K562 (cell line): ENCODE data around the gene HOTAIR. TPM values are rescaled to one million over a fixed set of nuclear protein-coding genes. Genes with fewer than 3 reads are reported as not detected.

ENCODE experiments used
- ATAC-seq: fragments of 200-7000 bp; cut with Tn5 transposase; 3 replicates; pipeline ENCODE4 v1.9.1; 2020; ENCODE audit warnings: moderate library complexity
- BruUV-seq: library from RNA; stranded (reverse); fragments of 400-500 nt; replicated peaks from 2 replicates; lab custom pipeline; 2021; lab: Mats Ljungman, UMichigan
- CTCF ChIA-PET: fragments of 300-600 bp; formaldehyde crosslinking; extraction: SDS; loops from one replicate; lab custom pipeline; 2021; ENCODE audit warnings: low intra/inter-chr PET ratio; lab: Yijun Ruan, JAX
- POLR2A ChIA-PET: fragments of 300-600, 350-650 bp; sonication (Branson Sonifier 250); formaldehyde crosslinking; extraction: SDS; loops from one replicate; lab custom pipeline; 2021; ENCODE audit warnings: antibody characterized with exemption, inconsistent platforms; lab: Yijun Ruan, JAX
- DNase-seq, 4 experiments: peaks; one replicate each; pipeline versions ENCODE4 v3.0.0 to v3.0.0-alpha.2; 2011 to 2018; ENCODE audit warnings: low spot score in 3 of 4, mixed read lengths in 3 of 4; ENCODE audit errors: extremely low read depth in 1 of 4
- FAIRE-seq: peaks from 2 replicates; lab custom pipeline; 2011; peaks lifted over from hg19 to GRCh38; lab: Jason Lieb, UNC
- H2AFZ ChIP-seq: 2 replicates; pipeline ENCODE4 v1.6.0; 2011; ENCODE audit warnings: low read depth, low read length, control low read depth, inconsistent platforms
- H3K27ac ChIP-seq: fragments of 200-600 bp; 3 replicates; pipeline ENCODE4 v1.8.0; 2011; ENCODE audit warnings: low read depth, mild to moderate bottlenecking, control low read depth, inconsistent platforms, low read length, moderate library complexity, mixed read lengths; ENCODE audit errors: extremely low read depth
- H3K27me3 ChIP-seq, 2 experiments: fragments of 300-600 bp in 1 of 2; 2 replicates in 1 of 2; 3 replicates in 1 of 2; pipeline versions ENCODE4 v1.6.0 to v1.8.0; 2011; ENCODE audit warnings: inconsistent platforms in 2 of 2, low read length in 2 of 2, mild to moderate bottlenecking in 1 of 2, mixed read lengths in 1 of 2, moderate library complexity in 1 of 2; ENCODE audit not compliant: control insufficient read depth in 2 of 2, insufficient read depth in 2 of 2
- H3K36me3 ChIP-seq: fragments of 300-600 bp; 3 replicates; pipeline ENCODE4 v1.8.0; 2011; ENCODE audit warnings: mild to moderate bottlenecking, low read length, inconsistent platforms; ENCODE audit not compliant: control insufficient read depth, insufficient read depth
- H3K4me1 ChIP-seq, 2 experiments: fragments of 200-600 bp in 1 of 2; replicated peaks in 1 of 2; 2 replicates in 1 of 2; 3 replicates in 1 of 2; pipeline versions ENCODE4 v1.5.1 to v1.8.0; 2011; ENCODE audit warnings: inconsistent platforms in 2 of 2, low read length in 2 of 2, mild to moderate bottlenecking in 1 of 2, mixed read lengths in 1 of 2, moderate library complexity in 1 of 2; ENCODE audit not compliant: control insufficient read depth in 2 of 2, insufficient read depth in 2 of 2
- H3K4me2 ChIP-seq: 2 replicates; pipeline ENCODE4 v1.6.1; 2011; ENCODE audit warnings: low read length, control low read depth, inconsistent platforms, mixed read lengths; ENCODE audit not compliant: insufficient read depth
- H3K4me3 ChIP-seq: fragments of 200-600 bp; sonication (generic), shearing (Covaris generic); 2 replicates; pipeline ENCODE4 v1.5.1; 2016; ENCODE audit warnings: control low read depth, inconsistent platforms
- H3K79me2 ChIP-seq: fragments of 200-600 bp; 3 replicates; pipeline ENCODE4 v1.8.0; 2011; ENCODE audit warnings: low read length, inconsistent platforms; ENCODE audit not compliant: control insufficient read depth, insufficient read depth
- H3K9ac ChIP-seq, 2 experiments: 2 replicates each; pipeline versions ENCODE4 v1.6.0 to v1.6.1; 2011; ENCODE audit warnings: low read depth in 2 of 2, low read length in 2 of 2, control low read depth in 1 of 2, inconsistent platforms in 1 of 2, mild to moderate bottlenecking in 1 of 2, mixed read lengths in 1 of 2; ENCODE audit not compliant: insufficient read depth in 1 of 2
- H3K9me1 ChIP-seq: one replicate; pipeline ENCODE4 v1.6.0; 2011; ENCODE audit warnings: inconsistent platforms, mild to moderate bottlenecking, low read length, moderate library complexity; ENCODE audit not compliant: control insufficient read depth, insufficient read depth
- H3K9me3 ChIP-seq: replicated peaks from 2 replicates; pipeline ENCODE4 v1.5.1; 2011; ENCODE audit warnings: low read depth, low read length, inconsistent platforms; ENCODE audit not compliant: control insufficient read depth, insufficient read depth
- H4K20me1 ChIP-seq: replicated peaks from 2 replicates; pipeline ENCODE4 v1.6.1; 2011; ENCODE audit warnings: low read length, inconsistent platforms, mixed read lengths; ENCODE audit not compliant: control insufficient read depth, insufficient read depth
- ARID1B ChIP-seq: fragments of 450-650 bp; IDR thresholded peaks from 2 replicates; pipeline ENCODE4 v1.6.1; 2016; ENCODE audit warnings: antibody characterized with exemption, mild to moderate bottlenecking, inconsistent platforms
- DNMT1 ChIP-seq: fragments of 450-650 bp; IDR thresholded peaks from 2 replicates; pipeline ENCODE4 v1.6.1; 2016; ENCODE audit warnings: antibody characterized with exemption, mild to moderate bottlenecking
- MEF2A ChIP-seq: IDR thresholded peaks from 2 replicates; pipeline ENCODE4 v1.6.1; 2011; ENCODE audit warnings: low read depth, mild to moderate bottlenecking, low read length, moderate library complexity; ENCODE audit not compliant: control insufficient read depth
- MTF1 ChIP-seq: fragments of 250-450 bp; sonication (Bioruptor Pico); IDR thresholded peaks from 2 replicates; pipeline ENCODE4 v1.9.0; 2021; ENCODE audit warnings: moderate library complexity, mild to moderate bottlenecking, inconsistent platforms, borderline replicate concordance
- NFRKB ChIP-seq: fragments of 450-650 bp; IDR thresholded peaks from 2 replicates; pipeline ENCODE4 v1.6.1; 2016; ENCODE audit warnings: low read depth
- OTX1 ChIP-seq: fragments of 450-650 bp; formaldehyde crosslinking; IDR thresholded peaks from 2 replicates; pipeline ENCODE4 v1.4.0; 2022; ENCODE audit warnings: mild to moderate bottlenecking
- POLR2A ChIP-seq: fragments of 450-650 bp; conservative IDR thresholded peaks from 2 replicates; pipeline ENCODE4 v1.6.1; 2016
- RCOR1 ChIP-seq, 2 experiments: IDR thresholded peaks; 2 replicates each; pipeline ENCODE4 v1.6.1; 2012; ENCODE audit warnings: low read depth in 2 of 2, low read length in 2 of 2, borderline replicate concordance in 1 of 2, improper control_type of control experiment in 1 of 2
- TFAM ChIP-seq: fragments of 250-450 bp; sonication (Bioruptor Pico); conservative IDR thresholded peaks from 2 replicates; pipeline ENCODE4 v1.5.0; 2021; ENCODE audit warnings: mild to moderate bottlenecking, moderate library complexity
- ZFX ChIP-seq: sonication (generic); formaldehyde crosslinking; IDR thresholded peaks from 2 replicates; pipeline ENCODE4 v1.8.0; 2022; ENCODE audit warnings: mild to moderate bottlenecking, missing genetic modification reagents, moderate library complexity
- ZNF175 ChIP-seq: fragments of 200-800 bp; sonication (Bioruptor generic); IDR thresholded peaks from 2 replicates; pipeline ENCODE4 v1.6.1; 2016; ENCODE audit warnings: low read depth, mild to moderate bottlenecking, missing genetic modification characterization, missing compliant biosample characterization
- ZNF830 ChIP-seq: fragments of 250-450 bp; sonication (Bioruptor Pico); IDR thresholded peaks from 2 replicates; pipeline ENCODE4 v1.5.0; 2021; ENCODE audit warnings: mild to moderate bottlenecking
- whole genome bisulfite sequencing: fragments of 100-300 bp; shearing (Covaris generic); methylation state at CpG from one replicate; pipeline ENCODE4 v1.1.6; 2016; ENCODE audit warnings: low coverage, mixed read lengths; ENCODE audit not compliant: insufficient coverage; ENCODE audit errors: missing lambda C conversion rate; 5-methylcytosine and 5-hydroxymethylcytosine counted together
- in situ Hi-C: fragments of 300-500 bp; cut with MboI; formaldehyde crosslinking; loops from 4 replicates; pipeline ENCODE4 v1.15.0; 2018; ENCODE audit warnings: inconsistent platforms, mixed read lengths
- intact Hi-C: fragments of 100-400 bp; cut with micrococcal nuclease; formaldehyde crosslinking; loops from 2 replicates; pipeline ENCODE4 v1.14.2; 2022
- polyA plus RNA-seq, 8 experiments: library from polyadenylated mRNA; depleted of rRNA in 4 of 8; stranded (reverse) in 5 of 8; unstranded in 3 of 8; fragments of >200 nt; fragmentation: Nextera tagmentation in 2 of 8; fragmentation: Illumina TruSeq in 1 of 8; extraction: Ambion mirVana in 2 of 8; extraction: Trizol in 1 of 8; gene quantifications; 2 replicates each; pipeline versions ENCODE4 v1.2.1 to v1.2.3, GENCODE V29; 2011 to 2014; ENCODE audit warnings: inconsistent platforms in 1 of 8, missing spikeins in 1 of 8
- total RNA-seq, 7 experiments: library from RNA; depleted of rRNA in 6 of 7; stranded (reverse); fragments of >200 nt in 6 of 7; fragmentation: Illumina TruSeq in 2 of 7; extraction: Trizol in 2 of 7; gene quantifications; 2 replicates each; pipeline versions ENCODE4 v1.2.1 to v1.2.3, GENCODE V29; 2011 to 2021; ENCODE audit warnings: low replicate concordance in 1 of 7
- TF ChIP-seq, protein P1 (sequence below): sonication (generic); formaldehyde crosslinking; IDR thresholded peaks from 2 replicates; pipeline ENCODE4 v1.8.0; 2023; ENCODE audit warnings: mild to moderate bottlenecking, missing genetic modification reagents
- TF ChIP-seq, protein P2 (sequence below): fragments of 250-450 bp; sonication (Bioruptor Pico); IDR thresholded peaks from 2 replicates; pipeline ENCODE4 v1.5.0; 2020; ENCODE audit warnings: mild to moderate bottlenecking, borderline replicate concordance
- TF ChIP-seq, protein P3 (sequence below): fragments of 250-450 bp; sonication (Bioruptor Pico); IDR thresholded peaks from 2 replicates; pipeline ENCODE4 v1.8.0; 2021; ENCODE audit warnings: borderline replicate concordance, mild to moderate bottlenecking, moderate library complexity; ENCODE audit not compliant: poor library complexity, severe bottlenecking

HOTAIR gene
- total and polyA plus RNA-seq, 9 of the 15 experiments (the other 6 are each of a cell fraction or from before 2014, with no cell fraction given) = 0.04 TPM; not detected in 8

DNA sequence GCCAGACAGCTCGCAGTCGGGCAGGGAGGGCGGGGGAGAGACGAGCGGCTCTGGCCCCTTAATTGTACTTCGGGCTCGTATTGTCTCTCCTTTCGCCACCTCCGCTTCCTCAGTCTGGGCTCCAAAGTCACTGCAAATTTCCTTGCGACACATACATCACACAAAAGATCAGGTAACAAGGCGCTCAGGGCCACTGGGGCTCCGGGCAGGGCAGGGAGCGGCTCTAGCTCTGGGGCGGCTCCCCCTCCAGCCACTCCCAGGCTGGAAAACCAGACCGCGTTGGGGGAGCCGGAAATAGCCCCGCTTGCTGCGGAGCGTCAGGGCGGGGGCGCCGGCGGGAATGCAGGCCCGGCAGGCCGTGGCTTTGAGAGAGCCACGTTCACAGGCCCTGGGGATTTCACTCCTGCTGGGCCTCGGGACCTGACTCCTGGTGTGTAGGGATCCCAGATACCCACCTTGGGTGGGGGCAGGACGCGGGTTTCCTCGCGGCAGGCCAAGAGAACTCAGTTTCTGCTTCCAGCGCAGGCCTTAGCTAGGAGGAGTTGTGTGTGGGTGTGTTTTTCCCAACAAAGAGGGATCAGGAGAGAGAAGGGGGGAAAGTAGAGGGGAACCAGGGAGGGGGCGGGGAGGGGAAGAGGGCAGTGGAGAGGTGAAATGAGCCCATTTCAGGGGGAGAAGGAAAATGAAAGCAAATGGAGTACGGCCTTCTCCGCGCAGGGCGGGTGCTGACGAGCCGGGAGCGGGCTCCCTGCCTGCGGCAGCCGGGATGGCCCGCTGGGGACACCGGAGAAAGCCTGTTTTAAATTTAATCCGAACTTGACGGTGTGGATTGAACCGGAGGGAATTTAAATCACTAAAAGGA, 20.9 kb upstream of the HOTAIR start:
- in situ Hi-C loops (no loop called here), intact Hi-C loops (no loop called here)
- WGBS = under 1% methylated on average over 38 of the region's 48 CpGs
- H3K9me3 ChIP-seq = no peaks in the 10 kb centered on the region
- peak overlapping the region; percentile 61 for H3K4me3 ChIP-seq
- peak overlapping the region; percentile 93 for H2AFZ ChIP-seq
- no peaks in the 10 kb centered on the region for H4K20me1 ChIP-seq
- FAIRE-seq (peak; percentile 88), DNase-seq (peak; percentile 80 to 90 (median 86)), ATAC-seq (peak; percentile 79)
- peak overlapping the region; percentile 92 for H3K4me2 ChIP-seq
- BruUV-seq = no TSS peak
- H3K4me1 ChIP-seq = peaks cover 31 to 73% of the 10 kb centered on the region in 2 experiments
- H3K27ac ChIP-seq = peak overlapping the region; percentile 94
- POLR2A ChIA-PET = interaction anchor here (0.5 to 1.9 kb wide), 6 partner anchors 24 to 404 kb away, joined by 3 to 4 read pairs (median 3); no protein-coding TSS in a partner anchor
- CTCF ChIA-PET = no interaction called here
- H3K27me3 ChIP-seq = peaks cover 0 to 8% of the 10 kb centered on the region in 2 experiments; a peak in 2 of 5 replicates
- no peaks in the 10 kb centered on the region for H3K36me3 ChIP-seq
- H3K9me1 ChIP-seq = no peaks in the 10 kb centered on the region
- H3K9ac ChIP-seq = peak overlapping the region; percentile 87 to 96
- peaks cover 39% of the 10 kb centered on the region for H3K79me2 ChIP-seq
- TF ChIP-seq ZFX (CRISPR knock-in tag) (peak; percentile 96), RCOR1 (IDR thresholded peaks at IDR 0.05; ENCODE audit: borderline replicate concordance in 1 of 2, low read depth in 2 of 2, low read length in 2 of 2) (no peak; a peak in 1 of 4 replicates), NFRKB (peak; percentile 92; the same call in 1 of the 2 replicates), TFAM (CRISPR knock-in tag) (no peak), ZNF175 (CRISPR knock-in tag) (0 out of 2 replicates have a peak, but pooled peaks have one; percentile 18), POLR2A (peak; percentile 90), ZNF830 (no peak), ARID1B (0 out of 2 replicates have a peak, but pooled peaks have one; percentile 33), MEF2A (peak; percentile 59; the same call in 1 of the 2 replicates), DNMT1 (no peak), MTF1 (CRISPR knock-in tag) (no peak), OTX1 (CRISPR knock-in tag) (no peak)
- TF ChIP-seq, protein P1, sequence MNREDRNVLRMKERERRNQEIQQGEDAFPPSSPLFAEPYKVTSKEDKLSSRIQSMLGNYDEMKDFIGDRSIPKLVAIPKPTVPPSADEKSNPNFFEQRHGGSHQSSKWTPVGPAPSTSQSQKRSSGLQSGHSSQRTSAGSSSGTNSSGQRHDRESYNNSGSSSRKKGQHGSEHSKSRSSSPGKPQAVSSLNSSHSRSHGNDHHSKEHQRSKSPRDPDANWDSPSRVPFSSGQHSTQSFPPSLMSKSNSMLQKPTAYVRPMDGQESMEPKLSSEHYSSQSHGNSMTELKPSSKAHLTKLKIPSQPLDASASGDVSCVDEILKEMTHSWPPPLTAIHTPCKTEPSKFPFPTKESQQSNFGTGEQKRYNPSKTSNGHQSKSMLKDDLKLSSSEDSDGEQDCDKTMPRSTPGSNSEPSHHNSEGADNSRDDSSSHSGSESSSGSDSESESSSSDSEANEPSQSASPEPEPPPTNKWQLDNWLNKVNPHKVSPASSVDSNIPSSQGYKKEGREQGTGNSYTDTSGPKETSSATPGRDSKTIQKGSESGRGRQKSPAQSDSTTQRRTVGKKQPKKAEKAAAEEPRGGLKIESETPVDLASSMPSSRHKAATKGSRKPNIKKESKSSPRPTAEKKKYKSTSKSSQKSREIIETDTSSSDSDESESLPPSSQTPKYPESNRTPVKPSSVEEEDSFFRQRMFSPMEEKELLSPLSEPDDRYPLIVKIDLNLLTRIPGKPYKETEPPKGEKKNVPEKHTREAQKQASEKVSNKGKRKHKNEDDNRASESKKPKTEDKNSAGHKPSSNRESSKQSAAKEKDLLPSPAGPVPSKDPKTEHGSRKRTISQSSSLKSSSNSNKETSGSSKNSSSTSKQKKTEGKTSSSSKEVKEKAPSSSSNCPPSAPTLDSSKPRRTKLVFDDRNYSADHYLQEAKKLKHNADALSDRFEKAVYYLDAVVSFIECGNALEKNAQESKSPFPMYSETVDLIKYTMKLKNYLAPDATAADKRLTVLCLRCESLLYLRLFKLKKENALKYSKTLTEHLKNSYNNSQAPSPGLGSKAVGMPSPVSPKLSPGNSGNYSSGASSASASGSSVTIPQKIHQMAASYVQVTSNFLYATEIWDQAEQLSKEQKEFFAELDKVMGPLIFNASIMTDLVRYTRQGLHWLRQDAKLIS (CRISPR knock-in tag) = no peak; the same call in 1 of the 2 replicates
- TF ChIP-seq, protein P2, sequence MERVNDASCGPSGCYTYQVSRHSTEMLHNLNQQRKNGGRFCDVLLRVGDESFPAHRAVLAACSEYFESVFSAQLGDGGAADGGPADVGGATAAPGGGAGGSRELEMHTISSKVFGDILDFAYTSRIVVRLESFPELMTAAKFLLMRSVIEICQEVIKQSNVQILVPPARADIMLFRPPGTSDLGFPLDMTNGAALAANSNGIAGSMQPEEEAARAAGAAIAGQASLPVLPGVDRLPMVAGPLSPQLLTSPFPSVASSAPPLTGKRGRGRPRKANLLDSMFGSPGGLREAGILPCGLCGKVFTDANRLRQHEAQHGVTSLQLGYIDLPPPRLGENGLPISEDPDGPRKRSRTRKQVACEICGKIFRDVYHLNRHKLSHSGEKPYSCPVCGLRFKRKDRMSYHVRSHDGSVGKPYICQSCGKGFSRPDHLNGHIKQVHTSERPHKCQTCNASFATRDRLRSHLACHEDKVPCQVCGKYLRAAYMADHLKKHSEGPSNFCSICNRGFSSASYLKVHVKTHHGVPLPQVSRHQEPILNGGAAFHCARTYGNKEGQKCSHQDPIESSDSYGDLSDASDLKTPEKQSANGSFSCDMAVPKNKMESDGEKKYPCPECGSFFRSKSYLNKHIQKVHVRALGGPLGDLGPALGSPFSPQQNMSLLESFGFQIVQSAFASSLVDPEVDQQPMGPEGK (CRISPR knock-in tag) = peak; percentile 64; the same call in 1 of the 2 replicates
- TF ChIP-seq, protein P3, sequence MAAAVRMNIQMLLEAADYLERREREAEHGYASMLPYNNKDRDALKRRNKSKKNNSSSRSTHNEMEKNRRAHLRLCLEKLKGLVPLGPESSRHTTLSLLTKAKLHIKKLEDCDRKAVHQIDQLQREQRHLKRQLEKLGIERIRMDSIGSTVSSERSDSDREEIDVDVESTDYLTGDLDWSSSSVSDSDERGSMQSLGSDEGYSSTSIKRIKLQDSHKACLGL = no peak
